IMR-90 (cell line): ENCODE data around the gene HEXD. TPM values are rescaled to one million over a fixed set of nuclear protein-coding genes. Genes with fewer than 3 reads are reported as not detected.
A peak's percentile ranks its signal among the peaks of the same experiment; 100 is the strongest.

Experiments
- ATAC-seq: fragments of 200-7000 bp; cut with Tn5 transposase; 2 replicates; pipeline ENCODE4 v1.9.1; 2020; ENCODE audit warnings: low read depth, mild to moderate bottlenecking, moderate library complexity
- BruUV-seq: library from RNA; stranded (reverse); fragments of 400-500 nt; replicated peaks from 2 replicates; lab custom pipeline; 2021; lab: Mats Ljungman, UMichigan
- CTCF ChIA-PET: fragments of 300-600 bp; formaldehyde crosslinking; extraction: SDS; loops from one replicate; lab custom pipeline; 2021; ENCODE audit warnings: antibody characterized with exemption; lab: Yijun Ruan, JAX
- POLR2A ChIA-PET: fragments of 300-600 bp; sonication (Branson Sonifier 250); formaldehyde crosslinking; loops from one replicate; lab custom pipeline; 2022; ENCODE audit warnings: antibody characterized with exemption; ENCODE audit not compliant: unreplicated experiment; lab: Charles Lee
- DNase-seq: peaks from one replicate; pipeline ENCODE4 v3.0.0; 2013
- H2AFZ ChIP-seq: replicated peaks from 2 replicates; pipeline ENCODE3; 2013; ENCODE audit warnings: low read length, mild to moderate bottlenecking; ENCODE audit not compliant: poor library complexity
- H2AK5ac ChIP-seq: 2 replicates; pipeline ENCODE4 v1.6.1; 2013; ENCODE audit warnings: low read depth, low read length, inconsistent platforms
- H2AK9ac ChIP-seq: replicated peaks from 2 replicates; pipeline ENCODE3; 2013; ENCODE audit warnings: mild to moderate bottlenecking, low read depth, low read length, moderate library complexity; ENCODE audit not compliant: poor library complexity
- H2BK120ac ChIP-seq: 2 replicates; pipeline ENCODE4 v1.6.1; 2013; ENCODE audit warnings: low read depth, low read length, inconsistent platforms
- H2BK15ac ChIP-seq: 3 replicates; pipeline ENCODE4 v1.6.1; 2013; ENCODE audit warnings: low read depth, low read length, inconsistent platforms
- H2BK20ac ChIP-seq: 2 replicates; pipeline ENCODE4 v1.6.1; 2013; ENCODE audit warnings: low read depth, mild to moderate bottlenecking, inconsistent platforms, low read length, moderate library complexity
- H2BK5ac ChIP-seq: 2 replicates; pipeline ENCODE4 v1.6.1; 2013; ENCODE audit warnings: mild to moderate bottlenecking, low read depth, low read length, inconsistent platforms; ENCODE audit not compliant: poor library complexity, severe bottlenecking
- H3K14ac ChIP-seq: replicated peaks from 2 replicates; pipeline ENCODE4 v1.6.1; 2013; ENCODE audit warnings: low read depth, low read length, inconsistent platforms
- H3K18ac ChIP-seq: 2 replicates; pipeline ENCODE4 v1.6.1; 2013; ENCODE audit warnings: low read depth, low read length, control low read depth
- H3K23ac ChIP-seq: 2 replicates; pipeline ENCODE4 v1.6.1; 2013; ENCODE audit warnings: low read depth, low read length, inconsistent platforms
- H3K27ac ChIP-seq: 2 replicates; pipeline ENCODE4 v1.5.1; 2013; ENCODE audit warnings: mild to moderate bottlenecking, control low read depth, low read length; ENCODE audit not compliant: insufficient read depth
- H3K27me3 ChIP-seq: 2 replicates; pipeline ENCODE4 v1.6.1; 2013; ENCODE audit warnings: low read length; ENCODE audit not compliant: control insufficient read depth, insufficient read depth
- H3K36me3 ChIP-seq: 2 replicates; pipeline ENCODE4 v1.6.1; 2013; ENCODE audit warnings: low read length, mixed read lengths; ENCODE audit not compliant: control insufficient read depth, insufficient read depth
- H3K4ac ChIP-seq: 2 replicates; pipeline ENCODE4 v1.6.1; 2013; ENCODE audit warnings: low read depth, low read length, inconsistent platforms
- H3K4me1 ChIP-seq: 2 replicates; pipeline ENCODE4 v1.6.1; 2013; ENCODE audit warnings: low read length, mixed read lengths; ENCODE audit not compliant: control insufficient read depth, insufficient read depth
- H3K4me2 ChIP-seq: 2 replicates; pipeline ENCODE4 v1.6.1; 2013; ENCODE audit warnings: low read depth, mild to moderate bottlenecking, control low read depth, low read length, moderate library complexity
- H3K4me3 ChIP-seq: 2 replicates; pipeline ENCODE4 v1.5.1; 2013; ENCODE audit warnings: low read depth, mild to moderate bottlenecking, control low read depth, low read length, moderate library complexity; ENCODE audit not compliant: insufficient read depth
- H3K56ac ChIP-seq: 2 replicates; pipeline ENCODE4 v1.6.1; 2013; ENCODE audit warnings: low read length, inconsistent platforms; ENCODE audit not compliant: insufficient read depth; ENCODE audit errors: extremely low read depth
- H3K79me1 ChIP-seq, 2 experiments: 2 replicates each; pipeline ENCODE4 v1.6.1; 2013; ENCODE audit warnings: low read length in 2 of 2, inconsistent platforms in 1 of 2, low read depth in 1 of 2
- H3K9ac ChIP-seq: 2 replicates; pipeline ENCODE4 v1.6.1; 2013; ENCODE audit warnings: low read depth, low read length, control low read depth
- H3K9me1 ChIP-seq: 2 replicates; pipeline ENCODE4 v1.6.1; 2013; ENCODE audit warnings: low read length, inconsistent platforms; ENCODE audit not compliant: insufficient read depth
- H3K9me3 ChIP-seq: 2 replicates; pipeline ENCODE4 v1.6.1; 2013; ENCODE audit warnings: low read length; ENCODE audit not compliant: control insufficient read depth, insufficient read depth
- H4K20me1 ChIP-seq: 2 replicates; pipeline ENCODE4 v1.6.1; 2013; ENCODE audit warnings: low read length, inconsistent platforms; ENCODE audit not compliant: insufficient read depth
- H4K5ac ChIP-seq: 2 replicates; pipeline ENCODE4 v1.6.1; 2013; ENCODE audit warnings: mild to moderate bottlenecking, low read depth, low read length, control low read depth
- H4K8ac ChIP-seq, 2 experiments: 2 replicates each; pipeline ENCODE4 v1.6.1; 2013; ENCODE audit warnings: low read depth in 2 of 2, low read length in 2 of 2, control low read depth in 1 of 2, inconsistent platforms in 1 of 2
- H4K91ac ChIP-seq: 2 replicates; pipeline ENCODE4 v1.6.1; 2013; ENCODE audit warnings: low read depth, low read length, inconsistent platforms; ENCODE audit not compliant: insufficient read depth
- POLR2A ChIP-seq: IDR thresholded peaks from 2 replicates; pipeline ENCODE4 v1.6.1; 2012; ENCODE audit warnings: mild to moderate bottlenecking, low read depth, low read length
- WGBS, 2 experiments: methylation state at CpG; one replicate each; pipeline versions ENCODE4 v1.1.5 to v1.1.7; 2013; ENCODE audit warnings: missing lambda C conversion rate in 2 of 2; ENCODE audit not compliant: insufficient read length in 1 of 2; ENCODE audit errors: extremely low coverage in 2 of 2; 5-methylcytosine and 5-hydroxymethylcytosine counted together
- dilution Hi-C: fragments of 300-500 bp; cut with HindIII; formaldehyde crosslinking; loops from one replicate; pipeline ENCODE4 v1.14.3; 2018; ENCODE audit warnings: low sequenced_read_pairs; ENCODE audit not compliant: unreplicated experiment
- in situ Hi-C: fragments of 300-500 bp; cut with MboI; formaldehyde crosslinking; loops from 3 replicates; pipeline ENCODE4 v1.14.3; 2019; ENCODE audit warnings: low sequenced_read_pairs, inconsistent platforms, mixed read lengths
- intact Hi-C: fragments of 100-400 bp; cut with micrococcal nuclease; formaldehyde crosslinking; loops from 2 replicates; pipeline ENCODE4 v1.10.0; 2022
- polyA plus RNA-seq, 3 experiments: library from polyadenylated mRNA; depleted of rRNA; stranded (reverse); fragments of >200 nt; gene quantifications; 2 replicates each; pipeline ENCODE4 v1.2.3, GENCODE V29; 2012; ENCODE audit warnings: low replicate concordance in 1 of 3
- total RNA-seq: library from RNA; depleted of rRNA; stranded (reverse); fragments of >200 nt; gene quantifications from 2 replicates; pipeline ENCODE4 v1.2.3, GENCODE V29; 2012

Gene HEXD
- total and polyA plus RNA-seq, 2 of the 4 experiments (the other 2 are of a cell fraction), result 3.8 to 9.5 TPM

DNA sequence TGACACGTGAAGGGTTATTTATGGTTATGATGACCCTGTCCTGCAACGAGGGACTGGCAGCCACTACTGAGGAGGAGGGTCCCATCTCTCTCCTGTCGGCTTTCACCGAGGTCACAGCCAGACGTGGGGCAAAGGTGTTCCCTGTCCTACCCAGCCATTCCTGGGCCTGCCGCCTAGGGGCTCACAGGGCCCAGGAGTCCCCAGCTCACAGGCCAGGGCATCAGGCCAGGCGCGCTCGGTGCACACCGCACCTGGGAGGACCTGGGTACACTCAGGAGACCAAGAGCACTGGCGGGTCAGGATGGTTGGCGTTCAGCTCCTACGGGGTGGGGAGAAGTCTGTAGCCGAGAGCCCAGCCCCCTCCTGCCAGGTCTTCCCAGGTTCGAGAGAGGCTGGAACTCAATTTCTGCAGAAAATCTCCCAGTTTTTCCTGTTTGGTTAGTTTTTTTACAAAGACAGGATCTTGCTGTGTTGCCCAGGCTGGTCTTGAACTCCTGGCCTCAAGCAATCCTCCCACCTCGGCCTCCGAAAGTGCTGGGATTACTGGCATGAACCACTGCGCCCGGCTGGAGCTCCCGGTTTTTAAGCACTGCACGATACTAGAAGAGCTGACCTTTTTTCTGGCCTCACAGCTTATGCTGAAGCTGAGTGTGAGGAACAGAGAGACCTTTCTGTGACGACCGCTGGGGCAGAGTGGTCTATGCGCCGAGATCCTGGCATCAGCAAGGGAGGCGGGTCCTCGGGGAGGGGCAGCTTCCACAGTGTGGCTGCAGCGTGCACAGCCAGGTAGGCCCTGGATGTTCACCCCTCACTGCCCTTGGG lies 24.7 kb downstream of the HEXD start:
- no peak overlapping the region for H3K9ac ChIP-seq
- H3K27ac ChIP-seq, result no peak overlapping the region
- no peak overlapping the region for H2AK5ac ChIP-seq
- peaks cover 40% of the 10 kb centered on the region for H3K36me3 ChIP-seq
- peaks cover 1% of the 10 kb centered on the region; the same call in 1 of the 2 replicates for H3K9me1 ChIP-seq
- H3K56ac ChIP-seq, result no peak overlapping the region
- CTCF ChIA-PET, result no interaction called here
- H2AK9ac ChIP-seq, result no peak overlapping the region
- WGBS, 2 experiments, result 91% methylated on average over 9 of the region's 28 CpGs; no CpG with 5 or more reads in 1 of the 2 experiments
- TF ChIP-seq POLR2A, result no peak
- no peak overlapping the region for H2BK5ac ChIP-seq
- H3K79me1 ChIP-seq, result peaks cover 4 to 20% of the 10 kb centered on the region in 2 experiments
- H3K23ac ChIP-seq, result no peak overlapping the region
- no peak overlapping the region for H2AFZ ChIP-seq
- H2BK15ac ChIP-seq, result no peak overlapping the region
- H2BK120ac ChIP-seq, result no peak overlapping the region
- H3K4me1 ChIP-seq, result no peaks in the 10 kb centered on the region; the same call in 1 of the 2 replicates
- no peak overlapping the region for H3K4ac ChIP-seq
- peaks cover 18% of the 10 kb centered on the region for H4K20me1 ChIP-seq
- H3K14ac ChIP-seq, result no peak overlapping the region
- no peak overlapping the region for H3K18ac ChIP-seq
- H2BK20ac ChIP-seq, result no peak overlapping the region
- no peaks in the 10 kb centered on the region for H3K27me3 ChIP-seq
- dilution Hi-C loops, result no loop called here
- no peak overlapping the region for H4K5ac ChIP-seq
- H3K4me3 ChIP-seq, result no peak overlapping the region
- DNase-seq (no peak), ATAC-seq (no peak)
- TSS peak; percentile 79 for BruUV-seq
- H3K9me3 ChIP-seq, result no peaks in the 10 kb centered on the region
- no peak overlapping the region for H4K8ac ChIP-seq
- intact Hi-C loops, result no loop called here
- in situ Hi-C loops, result no loop called here
- H4K91ac ChIP-seq, result no peak overlapping the region
- POLR2A ChIA-PET, result no interaction called here
- no peak overlapping the region for H3K4me2 ChIP-seq
